Vagina (tissue), 2 donors: ENCODE results near the gene LST1.
"Not testable (repeated sequence)": the region's sequence is repeated elsewhere in the genome, so short reads cannot be mapped to it uniquely, and the experiment has no call there.

ENCODE experiments used
- CTCF ChIP-seq, 3 experiments: fragments of 450-650 bp in 2 of 3; fragments of 200-600 bp in 1 of 3; sonication (generic) in 1 of 3; IDR thresholded peaks; one replicate each; pipeline ENCODE4 v1.5.1; 2017 to 2019; ENCODE audit warnings: antibody characterized with exemption in 3 of 3, mild to moderate bottlenecking in 2 of 3, moderate library complexity in 2 of 3
- POLR2AphosphoS5 ChIP-seq, 2 donors: sonication (generic); formaldehyde crosslinking; IDR thresholded peaks; one replicate each; pipeline ENCODE4 v1.9.0; 2017; ENCODE audit warnings: antibody characterized with exemption in 2 of 2, mild to moderate bottlenecking in 2 of 2, low read depth in 1 of 2; ENCODE audit not compliant: insufficient read depth in 1 of 2

DNA sequence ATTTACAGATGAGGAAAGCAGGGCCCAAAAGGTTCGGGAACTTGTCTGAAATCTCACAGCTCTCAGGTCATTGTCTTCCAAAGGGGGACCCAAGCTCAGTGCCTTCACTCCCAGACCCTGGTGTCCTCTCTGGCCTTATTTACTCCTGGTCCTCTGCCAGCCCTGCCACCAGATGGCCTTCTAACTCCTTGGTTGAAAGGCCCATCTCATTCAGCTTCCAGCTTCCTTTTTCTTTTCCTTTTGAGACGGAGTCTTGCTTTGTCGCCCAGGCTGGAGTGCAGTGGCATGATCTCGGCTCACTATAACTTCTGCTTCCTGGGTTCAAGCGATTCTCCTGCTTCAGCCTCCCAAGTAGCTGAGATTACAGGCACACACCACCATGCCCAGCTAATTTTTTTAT, 34.7 kb upstream of the LST1 start:
- TF ChIP-seq CTCF (IDR thresholded peaks at IDR 0.05); POLR2AphosphoS5 (IDR thresholded peaks at IDR 0.05; ENCODE audit: insufficient read depth in 1 of 2, low read depth in 1 of 2): not testable (repeated sequence)
